ENCODE data around the gene NATD1.

The NATD1 gene

DNA sequence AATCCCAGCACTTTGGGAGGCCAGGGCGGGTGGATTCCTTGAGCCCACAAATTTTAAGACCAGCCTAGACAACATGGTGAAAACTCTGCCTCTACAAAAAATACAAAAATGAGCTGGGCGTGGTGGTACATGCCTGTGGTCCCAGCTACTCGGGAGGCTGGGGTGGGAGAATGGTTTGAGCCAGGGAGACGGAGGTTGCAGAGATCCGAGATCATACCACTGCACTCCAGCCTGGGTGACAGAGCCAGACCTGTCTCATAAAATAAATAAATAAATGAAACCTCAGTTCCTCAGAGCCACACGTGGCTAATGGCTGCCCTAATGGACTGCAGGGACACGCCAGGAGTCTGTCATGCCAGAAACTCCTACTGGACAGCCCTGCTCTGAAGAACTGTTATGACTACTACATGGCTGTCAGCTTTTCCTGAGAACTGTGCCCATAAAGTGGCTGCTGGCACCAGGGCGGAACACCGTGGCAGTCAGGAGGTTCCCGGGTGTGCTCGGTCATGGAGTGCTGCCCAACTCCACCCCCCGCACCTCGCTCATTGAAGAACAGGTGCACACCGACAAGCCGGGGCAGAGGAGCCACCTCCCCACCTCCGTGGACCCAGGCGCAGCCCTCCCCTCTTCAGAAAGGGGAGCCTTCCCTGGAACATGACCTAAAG lies 43.6 kb downstream of the NATD1 start:
- no peak for DNase-seq (ENCODE audit: extremely low read depth, low read depth)
- no peak for TF ChIP-seq CTCF (IDR thresholded peaks at IDR 0.05; ENCODE audit: low read depth, low read length, missing control alignments)
- no peak overlapping the region for H3K4me3 ChIP-seq (replicated peaks; ENCODE audit: low read depth, low read length)

DNA sequence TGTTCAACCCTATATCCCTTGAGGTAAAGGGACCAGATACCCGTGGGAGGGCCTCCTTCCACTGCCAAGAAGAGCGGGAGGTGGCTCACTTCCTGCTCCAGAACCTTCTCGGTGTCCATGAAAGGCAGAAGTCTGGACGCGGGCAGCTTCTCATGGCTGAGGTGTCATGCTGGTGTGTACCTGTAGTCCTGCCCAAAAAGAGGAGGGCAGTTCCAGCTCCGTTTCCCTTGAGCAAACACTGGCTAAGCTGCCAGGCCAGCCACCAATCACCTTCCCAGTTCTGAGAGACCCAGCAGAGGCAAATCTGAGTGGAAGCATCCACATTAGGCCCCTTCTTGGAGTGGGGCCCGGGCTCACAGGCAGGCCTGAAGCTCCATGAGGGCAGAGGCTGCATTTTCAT lies 44.9 kb downstream of the NATD1 start:
- H3K4me3 ChIP-seq (replicated peaks; ENCODE audit: low read depth, low read length), result no peak overlapping the region
- TF ChIP-seq CTCF (IDR thresholded peaks at IDR 0.05; ENCODE audit: low read depth, low read length, missing control alignments), result no peak
- DNase-seq (ENCODE audit: extremely low read depth, low read depth), result no peak

- TF ChIP-seq CTCF (IDR thresholded peaks at IDR 0.05; ENCODE audit: low read depth, low read length, missing control alignments), result no peak
- no peak for DNase-seq (ENCODE audit: extremely low read depth, low read depth)
These were observed 48.3 kb downstream of the NATD1 start for GRCh38 chr17:21204935-21205334.

GRCh38 chr17:21202512-21202911 lies 50.7 kb downstream of the NATD1 start:
- H3K4me3 ChIP-seq (replicated peaks; ENCODE audit: low read depth, low read length), result no peak overlapping the region
- no peak for TF ChIP-seq CTCF (IDR thresholded peaks at IDR 0.05; ENCODE audit: low read depth, low read length, missing control alignments)
- DNase-seq (ENCODE audit: extremely low read depth, low read depth), result no peak

More at GRCh38 chr17:21204935-21205334, 48.3 kb downstream of the NATD1 start:
- H3K4me3 ChIP-seq (replicated peaks; ENCODE audit: low read depth, low read length), result no peak overlapping the region

GRCh38 chr17:21201874-21202273 lies 51.3 kb downstream of the NATD1 start:
- H3K4me3 ChIP-seq (replicated peaks; ENCODE audit: low read depth, low read length), result no peak overlapping the region
- TF ChIP-seq CTCF (IDR thresholded peaks at IDR 0.05; ENCODE audit: low read depth, low read length, missing control alignments), result no peak
- no peak for DNase-seq (ENCODE audit: extremely low read depth, low read depth)

- no peak for DNase-seq (ENCODE audit: extremely low read depth, low read depth)
- TF ChIP-seq CTCF (IDR thresholded peaks at IDR 0.05; ENCODE audit: low read depth, low read length, missing control alignments), result no peak
- no peak overlapping the region for H3K4me3 ChIP-seq (replicated peaks; ENCODE audit: low read depth, low read length)
These were observed 52.0 kb downstream of the NATD1 start for GRCh38 chr17:21201298-21201595.

All from HFF-Myc (cell line).